DMS79 treated with DMSO at 0.1 percent for 48 hours (cell line): ENCODE data around the gene YKT6.

Source experiments
- DNase-seq: peaks from one replicate; lab custom pipeline; 2025; lab: John Stamatoyannopoulos, UW

YKT6 gene

DNA sequence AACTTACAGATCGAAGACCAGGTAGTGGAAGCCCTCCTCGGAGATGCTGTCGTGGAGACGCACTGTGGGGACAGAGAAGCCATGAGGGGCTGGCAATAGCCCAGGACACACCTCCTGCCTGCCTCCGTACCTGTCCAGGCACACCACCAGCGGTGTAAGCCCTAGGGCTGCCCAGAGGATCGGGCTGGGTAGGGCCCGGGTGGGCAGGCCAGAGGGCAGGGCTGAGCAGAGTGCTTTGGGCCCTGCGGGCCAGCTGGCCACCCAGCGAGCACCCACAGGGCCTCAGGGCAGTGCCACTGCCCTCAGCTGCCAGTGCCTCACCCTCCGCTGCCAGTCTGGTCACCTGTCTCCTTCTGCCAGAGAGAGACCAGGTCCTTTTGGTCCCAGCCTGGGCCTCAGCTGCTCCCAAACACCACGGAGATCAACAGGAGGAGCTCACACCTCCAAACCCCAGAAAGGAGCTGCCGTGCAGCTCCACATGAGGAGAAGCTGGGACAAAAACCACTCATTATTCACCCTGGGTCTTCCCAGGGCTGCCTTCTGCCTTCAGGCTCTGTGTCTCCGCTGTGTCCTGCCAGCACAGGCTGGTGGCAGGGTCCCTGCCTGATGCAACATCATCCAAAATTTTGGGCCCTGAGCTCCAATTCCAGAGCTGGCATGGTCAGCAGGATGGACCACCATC is 58.2 kb downstream of the YKT6 start:
- no peak for DNase-seq

GRCh38 chr7:44259547-44260457 is 59.0 kb downstream of the YKT6 start:
- no peak for DNase-seq

- DNase-seq = no peak
Measured at GRCh38 chr7:44261240-44261639, 60.5 kb downstream of the YKT6 start.

DNA sequence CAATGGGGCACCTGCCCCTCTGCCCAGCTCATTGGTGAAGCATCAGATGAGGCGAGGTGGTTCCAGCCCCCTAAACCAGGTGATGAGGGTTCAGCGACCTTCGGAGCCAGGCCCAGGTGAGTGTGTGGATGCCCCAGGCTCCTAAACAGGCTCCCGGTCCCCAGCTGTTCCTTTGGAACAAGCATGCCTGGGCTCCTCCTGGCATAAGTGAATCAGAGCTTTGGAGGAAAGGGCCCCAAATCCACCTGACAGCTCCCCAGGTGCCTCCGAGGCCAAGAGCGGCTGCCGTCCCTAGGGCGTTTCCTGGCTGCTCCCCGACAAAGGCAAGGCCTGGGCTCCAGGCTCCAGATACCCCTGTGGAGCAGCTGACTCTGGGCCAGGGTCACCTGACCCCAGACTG is 61.3 kb downstream of the YKT6 start:
- DNase-seq = no peak

- DNase-seq = no peak
Measured at GRCh38 chr7:44263326-44264082, 62.7 kb downstream of the YKT6 start.
